CD4-positive, alpha-beta T cell treated with Interleukin-6 for 4 hours (primary cell): ENCODE data around the gene KCNK6.
A peak's percentile ranks its signal among the peaks of the same experiment; 100 is the strongest.

Experiments
- DNase-seq: peaks from one replicate; pipeline ENCODE4 v3.0.0-alpha.2; 2020; ENCODE audit warnings: mixed read lengths

KCNK6 gene

GRCh38 chr19:38319421-38320258 lies at the start of gene KCNK6:
TSS of gene KCNK6 (plus strand) at chr19:38319845. CDS start at chr19:38319951, 106 bp downstream.
- peak; percentile 67 for DNase-seq

- no peak for DNase-seq
These were observed 49.0 kb upstream of the KCNK6 start for GRCh38 chr19:38270587-38271167.

GRCh38 chr19:38273499-38273898 lies 46.1 kb upstream of the KCNK6 start:
- no peak for DNase-seq

- no peak for DNase-seq
These were observed 44.9 kb upstream of the KCNK6 start for GRCh38 chr19:38274739-38275138.

GRCh38 chr19:38276942-38277517 lies 42.6 kb upstream of the KCNK6 start:
- no peak for DNase-seq

GRCh38 chr19:38277549-38277948 lies 42.1 kb upstream of the KCNK6 start:
- DNase-seq: no peak

- no peak for DNase-seq
These were observed 41.5 kb upstream of the KCNK6 start for GRCh38 chr19:38277969-38278680.

- DNase-seq: no peak
These were observed 40.9 kb upstream of the KCNK6 start for GRCh38 chr19:38278751-38279150.

GRCh38 chr19:38280030-38280921 lies 39.4 kb upstream of the KCNK6 start:
- no peak for DNase-seq

GRCh38 chr19:38281811-38282566 lies 37.7 kb upstream of the KCNK6 start:
- DNase-seq: no peak

- no peak for DNase-seq
These were observed 36.4 kb upstream of the KCNK6 start for GRCh38 chr19:38283271-38283670.

- DNase-seq: no peak
These were observed 35.2 kb upstream of the KCNK6 start for GRCh38 chr19:38284422-38284821.

- DNase-seq: no peak
These were observed 34.1 kb upstream of the KCNK6 start for GRCh38 chr19:38285567-38285966.

GRCh38 chr19:38287604-38288003 lies 32.0 kb upstream of the KCNK6 start:
- DNase-seq: no peak

- no peak for DNase-seq
These were observed 31.4 kb upstream of the KCNK6 start for GRCh38 chr19:38288123-38288855.

GRCh38 chr19:38289955-38290354 lies 29.7 kb upstream of the KCNK6 start:
- DNase-seq: no peak

GRCh38 chr19:38290631-38291147 lies 29.0 kb upstream of the KCNK6 start:
- DNase-seq: no peak

GRCh38 chr19:38291855-38292254 lies 27.8 kb upstream of the KCNK6 start:
- no peak for DNase-seq

- DNase-seq: no peak
These were observed 26.4 kb upstream of the KCNK6 start for GRCh38 chr19:38293281-38293680.

- no peak for DNase-seq
These were observed 25.6 kb upstream of the KCNK6 start for GRCh38 chr19:38294090-38294489.
